HG02852 (cell line): ENCODE results near the gene SETBP1.
A peak's percentile ranks its signal among the peaks of the same experiment; 100 is the strongest.

ENCODE experiments used
- ATAC-seq: cut with Tn5 transposase; IDR thresholded peaks from one replicate; pipeline ENCODE4 v1.9.1; 2021; ENCODE audit warnings: mild to moderate bottlenecking, moderate library complexity; ENCODE audit not compliant: unreplicated experiment

The SETBP1 gene

GRCh38 chr18:44955825-44956224 lies 275.1 kb downstream of the SETBP1 start:
- no peak for ATAC-seq

- no peak for ATAC-seq
These were observed 276.3 kb downstream of the SETBP1 start for GRCh38 chr18:44957025-44957424.

- no peak for ATAC-seq
These were observed 276.8 kb downstream of the SETBP1 start for GRCh38 chr18:44957461-44957860.

- no peak for ATAC-seq
These were observed 277.4 kb downstream of the SETBP1 start for GRCh38 chr18:44958040-44958439.

GRCh38 chr18:44958455-44958854 lies 277.8 kb downstream of the SETBP1 start:
- no peak for ATAC-seq

GRCh38 chr18:44959013-44959412 lies 278.3 kb downstream of the SETBP1 start:
- ATAC-seq = no peak

GRCh38 chr18:44960580-44960979 lies 279.9 kb downstream of the SETBP1 start:
- ATAC-seq = no peak

- peak; percentile 48 for ATAC-seq
These were observed 280.8 kb downstream of the SETBP1 start for GRCh38 chr18:44961288-44961995.

GRCh38 chr18:44967599-44967998 lies 286.9 kb downstream of the SETBP1 start:
- ATAC-seq = no peak

GRCh38 chr18:44968336-44968735 lies 287.6 kb downstream of the SETBP1 start:
- ATAC-seq = no peak

GRCh38 chr18:44969214-44969795 lies 288.6 kb downstream of the SETBP1 start:
- no peak for ATAC-seq

GRCh38 chr18:44973282-44973681 lies 292.6 kb downstream of the SETBP1 start:
- no peak for ATAC-seq

- ATAC-seq = no peak
These were observed 293.5 kb downstream of the SETBP1 start for GRCh38 chr18:44974174-44974573.

GRCh38 chr18:44977856-44978255 lies 297.2 kb downstream of the SETBP1 start:
- no peak for ATAC-seq

GRCh38 chr18:44979748-44980147 lies 299.1 kb downstream of the SETBP1 start:
- no peak for ATAC-seq

GRCh38 chr18:44981121-44981520 lies 300.4 kb downstream of the SETBP1 start:
- no peak for ATAC-seq

- no peak for ATAC-seq
These were observed 306.2 kb downstream of the SETBP1 start for GRCh38 chr18:44986933-44987332.

GRCh38 chr18:44987371-44987770 lies 306.7 kb downstream of the SETBP1 start:
- ATAC-seq = no peak

- ATAC-seq = no peak
These were observed 308.3 kb downstream of the SETBP1 start for GRCh38 chr18:44988821-44989587.

GRCh38 chr18:44996261-44996660 lies 315.6 kb downstream of the SETBP1 start:
- ATAC-seq = peak; percentile 87

GRCh38 chr18:44997174-44997573 lies 316.5 kb downstream of the SETBP1 start:
- no peak for ATAC-seq

- ATAC-seq = no peak
These were observed 317.7 kb downstream of the SETBP1 start for GRCh38 chr18:44998360-44998759.
